ENCODE results near the gene SULT6B1. TPM values are rescaled to one million over a fixed set of nuclear protein-coding genes. Genes with fewer than 3 reads are reported as not detected.
"Not testable (repeated sequence)": the region's sequence is repeated elsewhere in the genome, so short reads cannot be mapped to it uniquely, and the experiment has no call there.

Gene SULT6B1
- polyA plus RNA-seq, 1 experiment: not detected

DNA sequence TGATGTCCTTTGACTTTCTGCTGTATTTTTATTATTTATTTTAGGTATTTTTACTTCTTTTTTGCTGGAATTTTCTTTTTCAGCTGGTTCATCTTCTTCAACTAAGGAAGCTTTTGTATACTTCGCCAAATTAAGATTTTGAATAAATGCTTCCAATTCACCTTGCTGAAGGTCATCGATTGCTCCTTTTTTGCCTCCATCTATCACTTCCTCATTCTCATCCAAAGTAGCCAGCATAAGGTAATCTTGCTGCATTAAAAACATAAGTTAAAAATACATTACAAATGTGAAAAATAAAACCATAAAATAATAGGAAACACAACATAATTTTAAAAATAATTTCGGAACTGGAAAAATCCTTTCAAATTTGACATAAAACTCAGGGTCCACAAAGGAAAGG, 40.3 kb upstream of the SULT6B1 start:
- H3K27me3 ChIP-seq (ENCODE audit: control insufficient read depth, insufficient read depth, low read length): no peaks in the 10 kb centered on the region
- DNase-seq (ENCODE audit: low read depth): no peak
- TF ChIP-seq, protein P1, sequence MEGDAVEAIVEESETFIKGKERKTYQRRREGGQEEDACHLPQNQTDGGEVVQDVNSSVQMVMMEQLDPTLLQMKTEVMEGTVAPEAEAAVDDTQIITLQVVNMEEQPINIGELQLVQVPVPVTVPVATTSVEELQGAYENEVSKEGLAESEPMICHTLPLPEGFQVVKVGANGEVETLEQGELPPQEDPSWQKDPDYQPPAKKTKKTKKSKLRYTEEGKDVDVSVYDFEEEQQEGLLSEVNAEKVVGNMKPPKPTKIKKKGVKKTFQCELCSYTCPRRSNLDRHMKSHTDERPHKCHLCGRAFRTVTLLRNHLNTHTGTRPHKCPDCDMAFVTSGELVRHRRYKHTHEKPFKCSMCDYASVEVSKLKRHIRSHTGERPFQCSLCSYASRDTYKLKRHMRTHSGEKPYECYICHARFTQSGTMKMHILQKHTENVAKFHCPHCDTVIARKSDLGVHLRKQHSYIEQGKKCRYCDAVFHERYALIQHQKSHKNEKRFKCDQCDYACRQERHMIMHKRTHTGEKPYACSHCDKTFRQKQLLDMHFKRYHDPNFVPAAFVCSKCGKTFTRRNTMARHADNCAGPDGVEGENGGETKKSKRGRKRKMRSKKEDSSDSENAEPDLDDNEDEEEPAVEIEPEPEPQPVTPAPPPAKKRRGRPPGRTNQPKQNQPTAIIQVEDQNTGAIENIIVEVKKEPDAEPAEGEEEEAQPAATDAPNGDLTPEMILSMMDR (IDR thresholded peaks at IDR 0.05; ENCODE audit: insufficient read depth, low read depth, low read length): no peak
- H3K4me3 ChIP-seq (ENCODE audit: low read depth, low read length): no peak overlapping the region
- ChIA-PET CTCF (no interaction called here), POLR2A (no interaction called here)
- H3K36me3 ChIP-seq (ENCODE audit: control insufficient read depth, insufficient read depth, low read length): peaks cover 8% of the 10 kb centered on the region; the same call in 1 of the 2 replicates

DNA sequence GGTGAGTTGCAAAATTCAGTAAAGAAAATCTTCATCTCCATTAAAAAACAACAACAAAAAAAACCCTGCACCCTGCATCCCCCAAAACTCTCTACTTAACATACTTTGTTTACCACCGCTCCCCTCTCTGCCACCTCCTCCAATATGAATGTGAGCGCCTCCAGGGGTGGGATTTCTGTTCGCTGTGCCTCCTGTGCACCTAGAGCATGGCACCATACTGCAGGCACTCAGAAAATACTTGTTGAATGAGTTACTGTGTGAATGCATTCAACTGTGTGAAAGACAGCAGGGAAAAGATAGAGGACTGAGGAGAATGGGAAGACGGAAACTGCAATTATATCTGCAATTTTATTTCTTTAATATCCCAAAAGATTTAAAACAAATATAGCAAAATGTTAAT, 38.4 kb upstream of the SULT6B1 start:
- Histone ChIP-seq H3K4me3 (ENCODE audit: low read depth, low read length) (no peak overlapping the region), H3K27me3 (ENCODE audit: control insufficient read depth, insufficient read depth, low read length) (no peaks in the 10 kb centered on the region), H3K36me3 (ENCODE audit: control insufficient read depth, insufficient read depth, low read length) (peaks cover 8% of the 10 kb centered on the region; the same call in 1 of the 2 replicates)
- DNase-seq (ENCODE audit: low read depth): no peak
- ChIA-PET CTCF (no interaction called here), POLR2A (no interaction called here)
- TF ChIP-seq, protein P1 (IDR thresholded peaks at IDR 0.05; ENCODE audit: insufficient read depth, low read depth, low read length): no peak

DNA sequence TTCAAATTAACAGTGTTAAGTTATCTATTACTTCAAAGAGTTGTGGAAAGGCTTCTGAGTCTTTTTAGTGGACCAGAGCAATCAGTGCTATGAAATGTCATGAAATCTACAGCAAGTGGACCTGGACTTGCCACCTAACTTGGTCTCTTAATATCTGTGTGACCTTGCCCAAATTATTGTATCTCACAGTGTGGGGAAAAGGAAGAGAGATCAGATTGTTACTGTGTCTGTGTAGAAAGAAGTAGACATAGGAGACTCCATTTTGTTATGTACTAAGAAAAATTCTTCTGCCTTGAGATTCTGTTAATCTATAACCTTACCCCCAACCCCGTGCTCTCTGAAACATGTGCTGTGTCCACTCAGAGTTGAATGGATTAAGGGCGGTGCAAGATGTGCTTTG, 36.7 kb upstream of the SULT6B1 start:
- H3K27me3 ChIP-seq (ENCODE audit: control insufficient read depth, insufficient read depth, low read length); POLR2A ChIA-PET; H3K4me3 ChIP-seq (ENCODE audit: low read depth, low read length); CTCF ChIA-PET; DNase-seq (ENCODE audit: low read depth): not testable (repeated sequence)
- H3K36me3 ChIP-seq (ENCODE audit: control insufficient read depth, insufficient read depth, low read length): peaks cover 13% of the 10 kb centered on the region

DNA sequence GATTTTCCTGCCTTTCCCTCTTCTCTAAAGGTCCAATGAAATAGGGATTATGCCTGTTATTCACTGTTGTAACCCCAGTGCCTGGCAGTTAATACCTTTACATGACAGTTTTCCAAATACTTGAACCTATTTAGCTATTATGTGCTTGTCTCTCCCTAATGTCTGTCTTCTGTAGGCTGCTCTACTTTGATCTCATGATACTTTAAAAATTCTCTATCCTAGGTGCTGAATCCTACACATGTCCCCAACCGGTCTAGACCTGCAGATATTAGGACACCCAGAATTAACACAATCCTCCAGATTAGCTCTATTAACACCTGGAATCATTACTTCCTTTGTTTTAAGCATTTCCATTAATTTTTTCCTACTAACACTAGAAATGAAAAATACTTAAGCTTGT, 35.6 kb upstream of the SULT6B1 start:
- H3K36me3 ChIP-seq (ENCODE audit: control insufficient read depth, insufficient read depth, low read length): peaks cover 13% of the 10 kb centered on the region
- ChIA-PET POLR2A (no interaction called here), CTCF (no interaction called here)
- TF ChIP-seq, protein P1 (IDR thresholded peaks at IDR 0.05; ENCODE audit: insufficient read depth, low read depth, low read length): no peak
- no peak for DNase-seq (ENCODE audit: low read depth)
- H3K4me3 ChIP-seq (ENCODE audit: low read depth, low read length): no peak overlapping the region
- no peaks in the 10 kb centered on the region for H3K27me3 ChIP-seq (ENCODE audit: control insufficient read depth, insufficient read depth, low read length)

DNA sequence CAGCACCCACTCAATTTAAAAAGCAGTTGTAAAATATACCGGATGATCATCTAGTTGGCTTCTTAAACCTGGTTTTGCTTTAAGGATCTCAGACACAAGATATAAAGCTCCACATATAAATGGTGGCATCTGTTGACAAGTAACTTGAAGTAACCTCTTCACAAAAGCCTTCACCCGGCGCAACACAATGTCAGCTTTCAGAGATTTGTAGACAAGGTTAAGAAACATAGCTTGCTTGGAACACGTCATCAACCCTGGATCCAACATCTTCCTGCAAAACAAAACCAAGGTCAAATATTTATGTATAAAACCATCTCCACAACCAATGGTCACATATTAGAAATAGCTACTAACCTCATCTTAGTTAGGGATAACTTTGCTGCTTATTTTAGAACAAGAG, 34.7 kb upstream of the SULT6B1 start:
- ChIA-PET POLR2A (no interaction called here), CTCF (interaction anchor here (0.5 kb wide), 1 partner anchor 173 kb away, joined by 3 read pairs; no protein-coding TSS in a partner anchor)
- TF ChIP-seq, protein P1 (IDR thresholded peaks at IDR 0.05; ENCODE audit: insufficient read depth, low read depth, low read length): no peak
- DNase-seq (ENCODE audit: low read depth): no peak
- Histone ChIP-seq H3K36me3 (ENCODE audit: control insufficient read depth, insufficient read depth, low read length) (peaks cover 12% of the 10 kb centered on the region), H3K4me3 (ENCODE audit: low read depth, low read length) (no peak overlapping the region), H3K27me3 (ENCODE audit: control insufficient read depth, insufficient read depth, low read length) (no peaks in the 10 kb centered on the region)

DNA sequence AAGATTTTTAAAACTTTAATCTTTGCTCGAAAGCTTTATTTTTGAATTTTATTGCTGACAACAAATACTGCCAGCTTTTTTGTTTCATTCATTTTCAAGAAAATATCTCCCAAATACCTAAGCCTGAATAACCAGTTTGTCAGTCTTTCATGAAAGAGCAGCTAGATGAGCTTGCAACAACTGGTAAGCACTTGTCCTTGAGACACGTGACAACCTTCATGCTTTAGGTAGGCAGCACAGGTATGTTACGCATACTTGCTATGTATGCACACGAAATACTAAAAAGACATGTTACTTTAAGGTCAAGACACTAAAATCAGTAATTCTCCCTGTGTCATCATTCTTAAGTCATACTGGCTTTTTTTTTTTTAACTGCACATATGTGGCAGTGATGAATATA, 30.6 kb upstream of the SULT6B1 start:
- ChIA-PET CTCF (no interaction called here), POLR2A (no interaction called here)
- no peak overlapping the region for H3K4me3 ChIP-seq (ENCODE audit: low read depth, low read length)

More for the DNA sequence above, 30.6 kb upstream of the SULT6B1 start:
- no peaks in the 10 kb centered on the region for H3K27me3 ChIP-seq (ENCODE audit: control insufficient read depth, insufficient read depth, low read length)
- DNase-seq (ENCODE audit: low read depth): no peak
- peaks cover 6% of the 10 kb centered on the region for H3K36me3 ChIP-seq (ENCODE audit: control insufficient read depth, insufficient read depth, low read length)
- TF ChIP-seq, protein P1 (IDR thresholded peaks at IDR 0.05; ENCODE audit: insufficient read depth, low read depth, low read length): no peak
